Heart right ventricle (tissue), 16 donors: Measurements from ENCODE around the gene PRKRIP1. TPM values are rescaled to one million over a fixed set of nuclear protein-coding genes. Genes with fewer than 3 reads are reported as not detected.

Experiments
- ATAC-seq, 8 donors: fragments of 200-7000 bp; cut with Tn5 transposase; one replicate each; pipeline ENCODE4 v1.9.1; 2020; ENCODE audit warnings: mild to moderate bottlenecking in 8 of 8, moderate library complexity in 8 of 8, moderate number of reproducible peaks in 1 of 8
- DNase-seq, 2 donors: peaks; one replicate each; pipeline ENCODE4 v3.0.0-alpha.2; 2020
- H3K27ac ChIP-seq, 10 donors: fragments of 200-600 bp; sonication (generic) in 2 of 10; one replicate each; pipeline versions ENCODE4 v1.5.0 to v1.8.0; 2020 to 2022; ENCODE audit warnings: mild to moderate bottlenecking in 3 of 10
- H3K27me3 ChIP-seq, 7 donors: fragments of 200-600 bp; one replicate each; pipeline ENCODE4 v1.8.0; 2021 to 2022; ENCODE audit warnings: mild to moderate bottlenecking in 2 of 7
- H3K36me3 ChIP-seq, 9 donors: fragments of 200-600 bp; sonication (generic) in 1 of 9; one replicate each; pipeline versions ENCODE4 v1.5.0 to v1.8.0; 2020 to 2022; ENCODE audit warnings: mild to moderate bottlenecking in 2 of 9
- H3K4me1 ChIP-seq, 9 donors: fragments of 200-600 bp; sonication (generic) in 1 of 9; one replicate each; pipeline versions ENCODE4 v1.5.0 to v1.8.0; 2020 to 2022; ENCODE audit warnings: mild to moderate bottlenecking in 4 of 9
- H3K4me3 ChIP-seq, 10 donors: fragments of 200-600 bp; sonication (generic) in 2 of 10; one replicate each; pipeline versions ENCODE4 v1.5.0 to v1.8.0; 2020 to 2022; ENCODE audit warnings: mild to moderate bottlenecking in 7 of 10, moderate library complexity in 2 of 10
- H3K9me3 ChIP-seq, 11 donors: fragments of 200-600 bp in 10 of 11; sonication (generic) in 2 of 11; one replicate each; pipeline versions ENCODE4 v1.5.0 to v1.8.0; 2013 to 2022; ENCODE audit warnings: mild to moderate bottlenecking in 2 of 11, control low read depth in 1 of 11, moderate library complexity in 1 of 11
- WGBS, 2 donors: extraction: QIAGEN DNeasy Blood & Tissue Kit; methylation state at CpG; one replicate each; pipeline ENCODE4 v1.1.7; 2013; ENCODE audit warnings: inconsistent platforms in 1 of 2; 5-methylcytosine and 5-hydroxymethylcytosine counted together
- intact Hi-C, 10 donors: fragments of 100-400 bp; cut with DNase I; formaldehyde crosslinking; loops; one replicate each; pipeline versions ENCODE4 v1.11.1 to v1.14.2; 2022
- polyA plus RNA-seq, 2 donors: library from polyadenylated mRNA; stranded (reverse); fragments of 200-250 nt; gene quantifications; one replicate each; pipeline ENCODE4 v1.2.3, GENCODE V29; 2013
- total RNA-seq, 10 donors: library from RNA; stranded (reverse); fragmentation: NEBNext Ultra II Directional in 3 of 10; extraction: Animal tissue kit (Norgen Biotek cat#: 25700) in 3 of 10; gene quantifications; one replicate each; pipeline versions ENCODE4 v1.2.1 to v1.2.4, GENCODE V29; 2021 to 2023
- TF ChIP-seq, protein P1 (sequence below), 9 donors: fragments of 200-600 bp; sonication (generic) in 2 of 9; IDR thresholded peaks; one replicate each; pipeline versions ENCODE4 v1.5.0 to v1.8.0; 2021 to 2022; ENCODE audit warnings: antibody characterized with exemption in 9 of 9, mild to moderate bottlenecking in 5 of 9, moderate library complexity in 1 of 9
- donor health status: Arrhythmogenic right ventricular cardiomyopathy.
- donor health status: ischemic (EF 13 %, LVEDD 7.1; RV severe dilation, severe dysfunction).
- donor health status: healthy with polysubstance abuse.
- donor health status: DM: no; HTN: yes; CAD: no.
- donor health status: DM: no; HTN: no; CAD: no.
- donor health status: ischemic (EF 25% LVEDD 6.9; RV normal size, moderate dysfunction).
- donor health status: ischemic (EF 25% LVEDD 5.7; RV mildly dilated, moderate dysfunction).
- donor health status: healthy.
- donor health status: DM: yes; HTN: yes; CAD: no.
- donor health status: Ischemic cardiomyopathy.
- donor health status: ischemic (EF 35%, LVEDD 5.7; RV mildly dilated, moderate dysfunction).
- donor health status: nonischemic (EF 11% LVEDD 7.7; RV severe dilation, severe dysfunction).
- donor health status: DM: yes; HTN: yes; CAD: no.
- donor health status: PGD.
- donor health status: ischemic (EF 29% LVEDD 5.4; RV normal size, mild dysfunction).
- donor health status: nonischemic (EF 23%, LVEDD 6.1; RV moderate dilation, normal function).

Gene PRKRIP1
- total and polyA plus RNA-seq, 12 donors = 7.1 to 28.2 (median 11.3) TPM

GRCh38 chr7:102449136-102449535 is 53.0 kb downstream of the PRKRIP1 start:
- intact Hi-C loops = loop anchor here in 1 of 10 donors (5.0 kb wide), 1 partner anchor 37 kb away; no protein-coding TSS in a partner anchor
- Histone ChIP-seq H3K9me3 (no peaks in the 10 kb centered on the region), H3K27ac (no peak overlapping the region), H3K4me1 (no peaks in the 10 kb centered on the region), H3K36me3 (peaks cover 0 to 48% (median 0%) of the 10 kb centered on the region in 9 donors), H3K27me3 (no peaks in the 10 kb centered on the region), H3K4me3 (no peak overlapping the region)
- ATAC-seq (no peak), DNase-seq (no peak)
- TF ChIP-seq, protein P1, sequence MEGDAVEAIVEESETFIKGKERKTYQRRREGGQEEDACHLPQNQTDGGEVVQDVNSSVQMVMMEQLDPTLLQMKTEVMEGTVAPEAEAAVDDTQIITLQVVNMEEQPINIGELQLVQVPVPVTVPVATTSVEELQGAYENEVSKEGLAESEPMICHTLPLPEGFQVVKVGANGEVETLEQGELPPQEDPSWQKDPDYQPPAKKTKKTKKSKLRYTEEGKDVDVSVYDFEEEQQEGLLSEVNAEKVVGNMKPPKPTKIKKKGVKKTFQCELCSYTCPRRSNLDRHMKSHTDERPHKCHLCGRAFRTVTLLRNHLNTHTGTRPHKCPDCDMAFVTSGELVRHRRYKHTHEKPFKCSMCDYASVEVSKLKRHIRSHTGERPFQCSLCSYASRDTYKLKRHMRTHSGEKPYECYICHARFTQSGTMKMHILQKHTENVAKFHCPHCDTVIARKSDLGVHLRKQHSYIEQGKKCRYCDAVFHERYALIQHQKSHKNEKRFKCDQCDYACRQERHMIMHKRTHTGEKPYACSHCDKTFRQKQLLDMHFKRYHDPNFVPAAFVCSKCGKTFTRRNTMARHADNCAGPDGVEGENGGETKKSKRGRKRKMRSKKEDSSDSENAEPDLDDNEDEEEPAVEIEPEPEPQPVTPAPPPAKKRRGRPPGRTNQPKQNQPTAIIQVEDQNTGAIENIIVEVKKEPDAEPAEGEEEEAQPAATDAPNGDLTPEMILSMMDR (IDR thresholded peaks at IDR 0.05) = no peak
- 98 to 99% methylated on average over 15 of the region's 15 CpGs for WGBS, 2 donors

DNA sequence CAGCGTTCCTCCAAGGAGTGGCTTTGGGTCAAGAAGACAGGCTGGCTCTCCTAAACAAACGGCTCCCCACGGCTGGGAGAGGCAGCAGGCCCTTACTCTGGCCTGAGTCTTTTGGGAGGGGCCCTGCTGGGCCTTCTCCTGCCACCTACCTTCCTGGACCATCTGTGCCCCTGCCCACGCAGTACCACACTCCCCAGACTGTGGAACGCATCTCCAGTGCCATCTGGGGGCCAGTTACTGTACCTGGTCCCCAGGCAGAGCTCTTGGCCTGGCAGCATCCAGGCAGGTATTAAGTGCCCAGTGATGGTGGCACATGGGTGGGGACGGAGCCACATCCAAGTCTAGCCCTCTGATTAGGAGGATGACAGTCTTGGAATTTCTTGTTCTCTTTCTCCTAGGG is 54.1 kb downstream of the PRKRIP1 start:
- no peak overlapping the region for H3K27ac ChIP-seq
- H3K36me3 ChIP-seq = peaks cover 0 to 41% (median 0%) of the 10 kb centered on the region in 9 donors
- intact Hi-C loops = no loop called here
- H3K27me3 ChIP-seq = no peaks in the 10 kb centered on the region
- no peak for ATAC-seq
- no peaks in the 10 kb centered on the region for H3K4me1 ChIP-seq
- WGBS, 2 donors = 80 to 81% methylated on average over 6 of the region's 6 CpGs
- H3K4me3 ChIP-seq = no peak overlapping the region
- no peak for DNase-seq
- TF ChIP-seq, protein P1 (IDR thresholded peaks at IDR 0.05) = peak in 3 of 9 donors; percentile 8 to 38 (median 14)
- no peaks in the 10 kb centered on the region for H3K9me3 ChIP-seq

DNA sequence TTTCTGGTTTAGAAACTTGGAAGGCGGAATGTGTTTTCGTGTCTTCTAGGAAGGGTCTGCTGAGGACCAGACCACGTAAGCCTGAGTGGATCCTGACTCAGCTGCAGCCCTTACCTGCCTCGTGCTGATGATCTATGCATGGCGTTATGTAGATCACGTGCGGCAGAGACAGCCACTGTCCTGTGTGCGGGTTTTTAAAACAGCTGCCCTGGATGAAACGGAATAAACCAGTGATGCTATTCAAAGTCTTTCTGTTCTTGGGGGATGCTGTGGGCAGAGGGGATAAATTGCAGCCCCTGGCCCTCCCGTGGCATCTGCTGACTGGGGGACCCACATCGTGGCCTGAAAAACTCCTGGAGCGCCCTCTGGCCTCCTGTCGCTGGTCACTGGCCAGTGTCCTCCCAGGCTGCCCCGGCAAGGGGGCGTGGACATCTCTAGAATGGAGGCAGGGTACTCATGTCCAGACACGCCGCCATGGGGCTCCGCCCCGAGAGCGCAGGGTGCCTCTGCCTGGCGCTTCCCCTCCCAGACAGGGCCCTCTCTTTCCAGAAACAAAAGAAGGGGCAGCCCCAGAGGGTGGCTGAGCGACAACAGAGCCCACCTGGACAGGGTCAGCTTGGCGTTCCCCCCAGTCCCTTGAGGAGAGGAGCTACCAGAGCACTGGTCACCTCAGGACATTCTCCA is 55.4 kb downstream of the PRKRIP1 start:
- Histone ChIP-seq H3K27ac (no peak overlapping the region), H3K4me3 (no peak overlapping the region), H3K4me1 (no peaks in the 10 kb centered on the region), H3K36me3 (peaks cover 0 to 41% (median 3%) of the 10 kb centered on the region in 9 donors), H3K27me3 (no peaks in the 10 kb centered on the region), H3K9me3 (no peaks in the 10 kb centered on the region)
- intact Hi-C loops = no loop called here
- WGBS, 2 donors = 50% methylated on average over 23 of the region's 23 CpGs
- TF ChIP-seq, protein P1 (IDR thresholded peaks at IDR 0.05) = no peak
- peak in 1 of 8 donors; percentile 10 for ATAC-seq
- no peak for DNase-seq

DNA sequence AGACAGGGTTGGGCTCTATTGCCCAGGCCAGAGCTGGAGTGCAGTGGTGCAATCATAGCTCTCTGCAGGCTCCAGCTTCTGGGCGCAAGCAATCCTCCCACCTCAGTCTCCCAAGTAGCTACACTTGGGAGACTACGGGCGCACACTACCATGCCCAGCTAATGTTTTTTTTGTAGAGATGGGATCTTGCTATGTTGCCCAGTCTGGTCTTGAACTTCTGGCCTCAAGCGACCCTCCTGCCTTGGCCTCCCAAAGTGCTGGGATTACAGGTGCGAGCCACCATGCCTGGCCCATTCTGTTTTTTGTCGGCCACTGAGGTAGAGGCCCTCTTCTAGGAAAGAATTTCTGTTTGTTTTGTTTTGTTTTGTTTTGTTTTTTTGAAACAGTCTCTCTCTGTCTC is 56.3 kb downstream of the PRKRIP1 start:
- Histone ChIP-seq H3K36me3 (peaks cover 0 to 41% (median 13%) of the 10 kb centered on the region in 9 donors), H3K4me1 (no peaks in the 10 kb centered on the region), H3K27me3 (no peaks in the 10 kb centered on the region), H3K9me3 (no peaks in the 10 kb centered on the region), H3K4me3 (no peak overlapping the region), H3K27ac (no peak overlapping the region)
- WGBS, 2 donors = 88 to 89% methylated on average over 6 of the region's 6 CpGs
- TF ChIP-seq, protein P1 (IDR thresholded peaks at IDR 0.05) = no peak
- DNase-seq (no peak), ATAC-seq (no peak)
- intact Hi-C loops = no loop called here
